GM21786 (cell line): Measurements from ENCODE around the gene ATP2A3.
"Not testable (repeated sequence)": the region's sequence is repeated elsewhere in the genome, so short reads cannot be mapped to it uniquely, and the experiment has no call there.

Experiments
- ATAC-seq: cut with Tn5 transposase; IDR thresholded peaks from one replicate; pipeline ENCODE4 v1.9.1; 2021; ENCODE audit not compliant: unreplicated experiment

The ATP2A3 gene

GRCh38 chr17:3956983-3957382 lies 7.3 kb downstream of the ATP2A3 start:
- no peak for ATAC-seq

- no peak for ATAC-seq
Observed at GRCh38 chr17:3956327-3956957, 7.8 kb downstream of the ATP2A3 start.

GRCh38 chr17:3955673-3955988 lies 8.6 kb downstream of the ATP2A3 start:
- ATAC-seq = no peak

- ATAC-seq = no peak
Observed at GRCh38 chr17:3954976-3955672, 9.1 kb downstream of the ATP2A3 start.

- no peak for ATAC-seq
Observed at GRCh38 chr17:3954086-3954485, 10.2 kb downstream of the ATP2A3 start.

- ATAC-seq = no peak
Observed at GRCh38 chr17:3953542-3953941, 10.7 kb downstream of the ATP2A3 start.

GRCh38 chr17:3952186-3952585 lies 12.1 kb downstream of the ATP2A3 start:
- no peak for ATAC-seq

GRCh38 chr17:3951420-3951819 lies 12.8 kb downstream of the ATP2A3 start:
- ATAC-seq = no peak

GRCh38 chr17:3951003-3951402 lies 13.2 kb downstream of the ATP2A3 start:
- ATAC-seq = no peak

- ATAC-seq = no peak
Observed at GRCh38 chr17:3950584-3950983, 13.7 kb downstream of the ATP2A3 start.

GRCh38 chr17:3949418-3949817 lies 14.8 kb downstream of the ATP2A3 start:
- no peak for ATAC-seq

- ATAC-seq = not testable (repeated sequence)
Observed at GRCh38 chr17:3948551-3948950, 15.7 kb downstream of the ATP2A3 start.

GRCh38 chr17:3947318-3947810 lies 16.9 kb downstream of the ATP2A3 start:
- no peak for ATAC-seq

- ATAC-seq = no peak
Observed at GRCh38 chr17:3946711-3947235, 17.5 kb downstream of the ATP2A3 start.

GRCh38 chr17:3944485-3945388 lies 19.5 kb downstream of the ATP2A3 start:
- ATAC-seq = no peak

GRCh38 chr17:3943240-3943891 lies 20.9 kb downstream of the ATP2A3 start:
- ATAC-seq = no peak

- no peak for ATAC-seq
Observed at GRCh38 chr17:3940965-3941698, 23.1 kb downstream of the ATP2A3 start.

GRCh38 chr17:3937359-3937758 lies 26.9 kb downstream of the ATP2A3 start:
- no peak for ATAC-seq

- no peak for ATAC-seq
Observed at GRCh38 chr17:3935825-3936355, 28.3 kb downstream of the ATP2A3 start.

GRCh38 chr17:3935140-3935542 lies 29.1 kb downstream of the ATP2A3 start:
- no peak for ATAC-seq
